Upper lobe of left lung (tissue), 6 donors: Measurements from ENCODE around the gene OLIG1. TPM values are rescaled to one million over a fixed set of nuclear protein-coding genes. Genes with fewer than 3 reads are reported as not detected.
A peak's percentile ranks its signal among the peaks of the same experiment; 100 is the strongest.

ENCODE experiments used
- ATAC-seq, 2 donors: fragments of 200-7000 bp; cut with Tn5 transposase; one replicate each; pipeline ENCODE4 v1.9.1; 2022; ENCODE audit warnings: mild to moderate bottlenecking in 2 of 2, moderate library complexity in 2 of 2; ENCODE audit not compliant: low FRiP score in 2 of 2
- DNase-seq, 2 donors: peaks; one replicate each; pipeline ENCODE4 v3.0.0-alpha.2; 2019 to 2020
- H3K27ac ChIP-seq, 4 donors: fragments of 200-600 bp; sonication (generic); one replicate each; pipeline ENCODE4 v1.5.1; 2016 to 2019
- H3K27me3 ChIP-seq, 4 donors: fragments of 200-600 bp; sonication (generic); one replicate each; pipeline ENCODE4 v1.5.1; 2017 to 2019
- H3K36me3 ChIP-seq, 4 donors: fragments of 200-600 bp; sonication (generic); one replicate each; pipeline ENCODE4 v1.5.1; 2016 to 2019
- H3K4me1 ChIP-seq, 4 donors: fragments of 200-600 bp; sonication (generic); one replicate each; pipeline ENCODE4 v1.5.1; 2018 to 2019
- H3K4me3 ChIP-seq, 4 donors: fragments of 200-600 bp; sonication (generic); one replicate each; pipeline ENCODE4 v1.5.1; 2017 to 2019; ENCODE audit warnings: mild to moderate bottlenecking in 2 of 4, moderate library complexity in 1 of 4
- H3K9me3 ChIP-seq, 4 donors: fragments of 200-600 bp; sonication (generic); one replicate each; pipeline ENCODE4 v1.5.1; 2018 to 2019
- EP300 ChIP-seq, 4 donors: sonication (generic); formaldehyde crosslinking; IDR thresholded peaks; one replicate each; pipeline ENCODE4 v1.5.1; 2017; ENCODE audit warnings: antibody characterized with exemption in 4 of 4, control low read depth in 2 of 4
- POLR2A ChIP-seq, 4 donors: fragments of 450-650 bp; IDR thresholded peaks; one replicate each; pipeline ENCODE4 v1.5.1; 2016 to 2017; ENCODE audit warnings: antibody characterized with exemption in 4 of 4, mild to moderate bottlenecking in 2 of 4
- POLR2AphosphoS5 ChIP-seq, 2 donors: sonication (generic); formaldehyde crosslinking; IDR thresholded peaks; one replicate each; pipeline ENCODE4 v1.5.1; 2017; ENCODE audit warnings: antibody characterized with exemption in 2 of 2
- WGBS, 2 donors: methylation state at CpG; one replicate each; pipeline ENCODE4 v1.1.5; 2017 to 2018; 5-methylcytosine and 5-hydroxymethylcytosine counted together
- total RNA-seq, 6 donors: library from RNA; depleted of rRNA in 4 of 6; stranded (reverse); fragments of >200 nt in 4 of 6; gene quantifications; one replicate each; pipeline versions ENCODE4 v1.1.0 to v1.2.1, GENCODE V29; 2016 to 2021
- TF ChIP-seq, protein P1 (sequence below), 6 experiments: fragments of 450-650 bp in 4 of 6; fragments of 200-600 bp in 2 of 6; sonication (generic) in 2 of 6; IDR thresholded peaks; one replicate each; pipeline ENCODE4 v1.5.1; 2016 to 2019; ENCODE audit warnings: antibody characterized with exemption in 6 of 6
- donor health status: DM: no; HTN: no; CAD: no; lungs with moderate emphysema.
- donor health status: DM: no; HTN: yes; CAD: no; lungs with severe emphysema.

Gene OLIG1
- total RNA-seq, 6 donors from 2014 or later = 0.54 to 3.2 (median 2.0) TPM; not detected in 1

DNA sequence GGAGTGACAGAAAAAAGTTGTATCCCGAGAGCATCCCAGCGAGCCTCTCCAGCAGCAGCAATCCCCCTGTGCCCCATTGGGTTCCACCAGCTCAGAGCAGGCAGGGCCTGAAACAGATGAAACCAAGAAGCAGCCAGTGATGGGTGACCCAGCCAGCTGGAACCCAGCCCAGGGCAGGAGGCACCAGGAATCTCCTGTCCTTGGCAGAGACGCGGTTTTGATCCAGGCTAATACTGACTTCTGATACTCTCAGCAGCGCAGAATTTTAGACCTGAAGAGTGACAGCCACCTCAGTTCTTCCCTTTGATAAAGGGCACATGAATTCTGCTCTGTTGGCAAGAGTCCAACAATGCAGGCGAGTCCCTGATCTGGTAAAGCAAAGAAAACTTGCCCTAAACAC is 11.4 kb upstream of the OLIG1 start:
- Histone ChIP-seq H3K36me3 (no peaks in the 10 kb centered on the region), H3K27me3 (no peaks in the 10 kb centered on the region), H3K4me3 (no peak overlapping the region), H3K9me3 (no peaks in the 10 kb centered on the region), H3K27ac (peak overlapping the region in 1 of 4 donors; percentile 77), H3K4me1 (peaks cover 4 to 10% (median 7%) of the 10 kb centered on the region in 4 donors)
- 67 to 75% methylated on average over 4 to 6 of the region's 6 CpGs for whole genome bisulfite sequencing, 2 donors
- DNase-seq (no peak), ATAC-seq (no peak)
- TF ChIP-seq, protein P1, sequence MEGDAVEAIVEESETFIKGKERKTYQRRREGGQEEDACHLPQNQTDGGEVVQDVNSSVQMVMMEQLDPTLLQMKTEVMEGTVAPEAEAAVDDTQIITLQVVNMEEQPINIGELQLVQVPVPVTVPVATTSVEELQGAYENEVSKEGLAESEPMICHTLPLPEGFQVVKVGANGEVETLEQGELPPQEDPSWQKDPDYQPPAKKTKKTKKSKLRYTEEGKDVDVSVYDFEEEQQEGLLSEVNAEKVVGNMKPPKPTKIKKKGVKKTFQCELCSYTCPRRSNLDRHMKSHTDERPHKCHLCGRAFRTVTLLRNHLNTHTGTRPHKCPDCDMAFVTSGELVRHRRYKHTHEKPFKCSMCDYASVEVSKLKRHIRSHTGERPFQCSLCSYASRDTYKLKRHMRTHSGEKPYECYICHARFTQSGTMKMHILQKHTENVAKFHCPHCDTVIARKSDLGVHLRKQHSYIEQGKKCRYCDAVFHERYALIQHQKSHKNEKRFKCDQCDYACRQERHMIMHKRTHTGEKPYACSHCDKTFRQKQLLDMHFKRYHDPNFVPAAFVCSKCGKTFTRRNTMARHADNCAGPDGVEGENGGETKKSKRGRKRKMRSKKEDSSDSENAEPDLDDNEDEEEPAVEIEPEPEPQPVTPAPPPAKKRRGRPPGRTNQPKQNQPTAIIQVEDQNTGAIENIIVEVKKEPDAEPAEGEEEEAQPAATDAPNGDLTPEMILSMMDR (IDR thresholded peaks at IDR 0.05) = no peak
- TF ChIP-seq POLR2A (IDR thresholded peaks at IDR 0.05) = no peak
- no peak for TF ChIP-seq EP300 (IDR thresholded peaks at IDR 0.05)
- TF ChIP-seq POLR2AphosphoS5 (IDR thresholded peaks at IDR 0.05) = no peak

DNA sequence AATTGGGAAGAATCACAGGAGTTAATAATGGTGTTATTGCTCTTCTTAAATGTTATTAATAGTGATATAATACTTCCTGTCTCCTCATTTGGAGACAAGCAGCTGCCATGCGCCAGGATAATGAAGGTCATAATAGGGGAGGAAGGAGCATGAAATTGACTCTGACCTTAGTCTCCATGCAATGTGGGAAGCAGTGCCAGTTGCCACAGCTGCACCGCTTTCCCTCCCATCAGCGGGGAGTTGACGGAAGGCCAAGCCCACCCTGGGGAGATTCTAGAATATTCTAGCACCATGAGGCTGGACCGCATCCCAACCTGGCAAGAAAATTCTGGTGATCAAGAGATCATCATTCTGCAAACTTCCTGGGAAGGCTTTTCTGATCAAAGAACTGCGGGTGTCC is 11.0 kb upstream of the OLIG1 start:
- no peaks in the 10 kb centered on the region for H3K27me3 ChIP-seq
- H3K4me3 ChIP-seq = no peak overlapping the region
- no peaks in the 10 kb centered on the region for H3K36me3 ChIP-seq
- WGBS, 2 donors = 56 to 58% methylated on average over 5 to 6 of the region's 6 CpGs
- DNase-seq (no peak), ATAC-seq (no peak)
- TF ChIP-seq EP300 (IDR thresholded peaks at IDR 0.05) (no peak), POLR2AphosphoS5 (IDR thresholded peaks at IDR 0.05) (no peak), POLR2A (IDR thresholded peaks at IDR 0.05) (no peak)
- TF ChIP-seq, protein P1 (IDR thresholded peaks at IDR 0.05) = no peak
- H3K4me1 ChIP-seq = peaks cover 4 to 10% (median 7%) of the 10 kb centered on the region in 4 donors
- H3K9me3 ChIP-seq = no peaks in the 10 kb centered on the region
- peak overlapping the region in 2 of 4 donors; percentile 67 to 77 for H3K27ac ChIP-seq

DNA sequence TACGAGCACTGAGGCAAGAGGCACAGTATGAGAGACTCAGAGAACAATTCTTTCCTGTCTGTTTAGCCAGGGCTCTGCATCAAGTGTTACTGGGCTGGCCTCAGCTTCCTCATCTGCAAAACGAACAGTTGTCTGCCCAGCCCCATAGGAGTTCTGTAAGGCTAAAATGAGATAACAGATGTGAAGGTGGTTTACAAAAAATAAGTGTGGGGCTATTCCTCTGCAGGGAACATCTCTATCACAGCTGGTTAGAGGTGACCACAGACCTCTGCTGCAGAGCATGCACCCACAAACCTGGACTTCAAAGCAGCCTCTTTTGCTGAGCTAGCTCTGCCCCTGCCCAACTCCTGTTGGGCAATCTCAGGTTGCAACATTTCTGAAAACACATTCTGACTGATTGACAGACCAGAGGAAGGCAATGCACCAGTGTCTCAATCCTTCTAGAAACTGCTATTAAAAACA is 10.5 kb upstream of the OLIG1 start:
- Histone ChIP-seq H3K4me3 (no peak overlapping the region), H3K4me1 (peaks cover 4 to 13% (median 7%) of the 10 kb centered on the region in 4 donors), H3K9me3 (no peaks in the 10 kb centered on the region), H3K36me3 (no peaks in the 10 kb centered on the region), H3K27me3 (no peaks in the 10 kb centered on the region), H3K27ac (peak overlapping the region in 2 of 4 donors; percentile 67 to 77)
- WGBS, 2 donors = 29 to 38% methylated on average over 1 to 2 of the region's 2 CpGs
- peak in 1 of 2 donors; percentile 63 for DNase-seq
- TF ChIP-seq POLR2A (IDR thresholded peaks at IDR 0.05) (no peak), POLR2AphosphoS5 (IDR thresholded peaks at IDR 0.05) (peak; percentile 5 to 51), EP300 (IDR thresholded peaks at IDR 0.05) (no peak)
- TF ChIP-seq, protein P1 (IDR thresholded peaks at IDR 0.05) = no peak
- ATAC-seq = peak; percentile 62 to 76

DNA sequence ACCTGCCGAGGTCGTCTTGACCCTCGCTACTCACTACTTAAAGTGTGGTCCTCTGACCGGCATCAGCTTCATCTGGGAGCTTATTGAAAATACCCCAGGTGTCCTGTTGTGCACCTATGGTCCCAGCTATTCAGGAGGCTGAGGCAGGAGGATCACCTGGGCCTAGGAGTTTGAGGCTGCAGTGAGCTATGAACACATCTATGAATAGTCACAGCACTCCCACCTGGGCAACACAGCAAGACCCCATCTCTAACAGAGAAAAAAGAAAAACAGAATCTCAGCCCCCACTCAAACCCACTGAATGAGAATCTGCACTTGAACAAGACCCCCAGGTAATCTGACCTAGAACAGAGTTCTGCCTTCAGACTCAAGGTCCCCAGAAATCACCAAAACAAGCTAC is 8.7 kb upstream of the OLIG1 start:
- Histone ChIP-seq H3K9me3 (no peaks in the 10 kb centered on the region), H3K27ac (no peak overlapping the region), H3K36me3 (no peaks in the 10 kb centered on the region), H3K4me1 (peaks cover 4 to 14% (median 9%) of the 10 kb centered on the region in 4 donors), H3K4me3 (no peak overlapping the region), H3K27me3 (no peaks in the 10 kb centered on the region)
- DNase-seq (no peak), ATAC-seq (no peak)
- 94 to 100% methylated on average over 4 of the region's 4 CpGs for WGBS, 2 donors
- TF ChIP-seq, protein P1 (IDR thresholded peaks at IDR 0.05) = no peak
- TF ChIP-seq POLR2AphosphoS5 (IDR thresholded peaks at IDR 0.05) (no peak), EP300 (IDR thresholded peaks at IDR 0.05) (no peak), POLR2A (IDR thresholded peaks at IDR 0.05) (no peak)

DNA sequence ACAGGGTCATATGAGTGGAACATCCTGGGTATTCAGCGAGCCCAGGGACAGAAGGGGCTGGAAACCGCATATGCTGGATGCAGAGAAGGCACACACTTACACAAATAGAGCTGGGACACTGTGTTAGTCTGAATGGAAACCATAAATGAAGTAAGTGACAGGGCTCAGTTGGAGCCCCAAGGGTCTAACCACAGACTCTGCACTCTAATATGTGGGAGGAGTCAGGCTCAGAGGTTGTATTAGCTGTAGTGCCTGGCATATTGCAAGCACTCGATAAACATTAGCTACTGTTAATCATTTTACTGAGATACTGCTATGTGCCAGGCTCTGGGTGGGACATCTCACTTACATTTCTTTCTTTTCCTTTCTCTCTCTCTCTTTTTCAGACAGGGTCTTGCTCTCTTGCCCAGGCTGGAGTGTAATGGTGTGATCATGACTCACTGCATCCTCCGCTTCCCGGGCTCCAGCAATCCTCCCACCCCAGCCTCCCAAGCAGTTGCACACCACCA is 6.5 kb upstream of the OLIG1 start:
- ATAC-seq = no peak
- DNase-seq = no peak
- Histone ChIP-seq H3K4me1 (peaks cover under 1 to 14% (median 8%) of the 10 kb centered on the region in 4 donors), H3K4me3 (no peak overlapping the region), H3K27ac (no peak overlapping the region), H3K36me3 (no peaks in the 10 kb centered on the region), H3K9me3 (no peaks in the 10 kb centered on the region), H3K27me3 (no peaks in the 10 kb centered on the region)
- TF ChIP-seq POLR2A (IDR thresholded peaks at IDR 0.05) (no peak), EP300 (IDR thresholded peaks at IDR 0.05) (no peak), POLR2AphosphoS5 (IDR thresholded peaks at IDR 0.05) (no peak)
- TF ChIP-seq, protein P1 (IDR thresholded peaks at IDR 0.05) = no peak
- 73 to 88% methylated on average over 5 of the region's 5 CpGs for WGBS, 2 donors
